Central memory CD8-positive, alpha-beta T cell (primary cell): Measurements from ENCODE around the gene PELI3.
A peak's percentile ranks its signal among the peaks of the same experiment; 100 is the strongest.
"Not testable (repeated sequence)": the region's sequence is repeated elsewhere in the genome, so short reads cannot be mapped to it uniquely, and the experiment has no call there.

Experiments
- ATAC-seq: fragments of 150-1000 bp; cut with Tn5 transposase; replicated peaks from 2 replicates; pipeline ENCODE4 v1.10.0; 2022; ENCODE audit warnings: mild to moderate bottlenecking, moderate FRiP score, moderate number of reproducible peaks; ENCODE audit not compliant: poor library complexity, severe bottlenecking; ENCODE audit errors: extremely low read depth
- DNase-seq, 2 donors: peaks; one replicate each; pipeline ENCODE4 v3.0.0; 2021; ENCODE audit warnings: low spot score in 2 of 2
- H3K27ac Mint-ChIP-seq: one replicate; pipeline ENCODE4 v1.8.0; 2022; ENCODE audit warnings: low read depth, mild to moderate bottlenecking, moderate library complexity, mixed read lengths
- H3K27me3 Mint-ChIP-seq: one replicate; pipeline ENCODE4 v1.8.0; 2022; ENCODE audit warnings: mixed read lengths
- H3K36me3 Mint-ChIP-seq: one replicate; pipeline ENCODE4 v1.8.0; 2022; ENCODE audit warnings: mild to moderate bottlenecking, moderate library complexity, mixed read lengths; ENCODE audit not compliant: insufficient read depth
- H3K4me1 Mint-ChIP-seq: one replicate; pipeline ENCODE4 v1.8.0; 2022; ENCODE audit warnings: mixed read lengths
- H3K4me3 Mint-ChIP-seq: one replicate; pipeline ENCODE4 v1.8.0; 2022; ENCODE audit warnings: mild to moderate bottlenecking, moderate library complexity, mixed read lengths
- H3K9me3 Mint-ChIP-seq: one replicate; pipeline ENCODE4 v1.8.0; 2022; ENCODE audit warnings: mixed read lengths

Gene PELI3

DNA sequence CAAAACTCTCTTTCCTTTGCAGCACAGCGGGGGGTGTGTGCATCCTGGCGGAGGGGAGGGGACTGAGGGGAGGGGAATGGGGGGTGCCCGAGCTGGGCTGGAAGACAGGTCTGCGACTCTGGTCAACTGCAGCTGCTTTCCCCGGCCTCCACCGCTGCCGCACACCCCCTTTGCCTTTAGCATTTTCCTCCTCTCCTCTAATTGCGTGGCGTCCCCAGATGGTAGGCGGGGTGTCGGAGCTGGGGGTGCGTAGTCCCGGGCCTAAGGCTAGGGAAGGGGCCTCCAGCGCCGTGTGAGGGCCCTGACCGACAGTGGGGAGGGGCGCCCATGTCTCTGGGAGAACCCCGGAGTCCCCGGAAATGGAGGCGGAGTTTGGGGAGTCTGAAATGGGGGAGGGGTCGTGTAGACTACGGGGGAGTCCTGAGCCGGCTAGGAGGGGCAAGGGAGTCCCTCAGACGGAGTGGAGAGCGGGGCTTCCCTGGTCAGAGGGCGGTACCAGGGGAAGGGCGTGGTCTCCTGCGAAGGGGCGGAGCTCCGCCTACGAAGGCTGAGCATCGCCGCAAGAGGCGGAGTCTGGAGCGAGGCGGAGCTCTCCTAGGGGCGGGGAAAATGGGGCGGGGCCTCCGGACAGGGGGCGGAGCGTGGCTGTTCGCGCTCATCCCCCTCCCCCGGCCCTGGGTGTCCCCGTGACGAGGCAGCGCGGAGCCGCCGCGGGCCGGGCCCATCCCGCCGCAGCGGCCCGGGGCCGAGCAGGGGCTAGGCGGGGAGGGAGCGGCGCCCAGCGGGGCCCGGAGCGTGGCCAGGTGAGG, at the start of gene PELI3:
Gene PELI3, plus strand, starts transcription at position 681 of the 809 bp plus-strand sequence. CDS start 1,224 bp downstream, outside the sequence.
- Mint-ChIP-seq H3K27ac (peak within 1 kb of the TSS; percentile 87), H3K4me3 (peak within 1 kb of the TSS; percentile 83), H3K36me3 (peaks cover 9% of the 10 kb centered on the region), H3K9me3 (no peaks in the 10 kb centered on the region), H3K27me3 (no peaks in the 10 kb centered on the region), H3K4me1 (peaks cover 10% of the 10 kb centered on the region)
- DNase-seq (peak; percentile 89 to 90), ATAC-seq (peak; percentile 78)

GRCh38 chr11:66417000-66417399, 49.7 kb upstream of the PELI3 start:
- H3K27ac Mint-ChIP-seq = no peak overlapping the region
- no peak overlapping the region for H3K4me3 Mint-ChIP-seq
- H3K4me1 Mint-ChIP-seq = peaks cover 7% of the 10 kb centered on the region
- peaks cover 77% of the 10 kb centered on the region for H3K27me3 Mint-ChIP-seq
- DNase-seq (no peak), ATAC-seq (no peak)
- H3K36me3 Mint-ChIP-seq = peaks cover 11% of the 10 kb centered on the region
- peaks cover 6% of the 10 kb centered on the region for H3K9me3 Mint-ChIP-seq

GRCh38 chr11:66418168-66418985, 48.3 kb upstream of the PELI3 start:
- DNase-seq = peak in 1 of 2 donors; percentile 26
- Mint-ChIP-seq H3K27ac (no peak overlapping the region), H3K9me3 (peaks cover 10% of the 10 kb centered on the region), H3K27me3 (peaks cover 63% of the 10 kb centered on the region), H3K4me3 (peak overlapping the region; percentile 30), H3K36me3 (peaks cover 12% of the 10 kb centered on the region), H3K4me1 (peaks cover 13% of the 10 kb centered on the region)
- no peak for ATAC-seq

- Mint-ChIP-seq H3K4me3 (peak overlapping the region; percentile 30), H3K36me3 (peaks cover 12% of the 10 kb centered on the region), H3K9me3 (peaks cover 11% of the 10 kb centered on the region), H3K27ac (no peak overlapping the region), H3K27me3 (peaks cover 58% of the 10 kb centered on the region), H3K4me1 (peaks cover 13% of the 10 kb centered on the region)
- no peak for DNase-seq
- ATAC-seq = no peak
Observed at GRCh38 chr11:66418986-66419308, 47.8 kb upstream of the PELI3 start.

DNA sequence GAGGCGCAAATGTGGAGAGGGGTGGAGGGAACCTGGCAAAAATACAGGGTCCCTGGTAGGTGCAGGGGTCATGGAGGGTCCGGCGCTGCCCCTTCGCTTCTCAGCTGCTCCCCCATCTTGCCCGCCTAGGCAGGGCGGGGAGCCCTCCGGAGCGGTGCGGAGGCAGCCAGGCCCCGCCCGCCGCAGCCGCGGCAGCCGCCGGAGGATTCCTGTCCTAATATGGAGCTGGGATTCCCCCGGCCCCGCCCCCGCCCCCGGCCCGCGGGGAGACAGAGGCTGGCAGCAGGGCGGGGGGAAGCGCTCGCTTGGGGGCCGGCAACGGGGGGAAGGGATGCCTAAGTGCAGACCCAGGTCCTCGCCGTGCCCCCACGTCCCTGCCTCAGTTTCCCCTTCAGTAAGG, 46.9 kb upstream of the PELI3 start:
- DNase-seq (no peak), ATAC-seq (no peak)
- no peak overlapping the region for H3K27ac Mint-ChIP-seq
- H3K36me3 Mint-ChIP-seq = peaks cover 12% of the 10 kb centered on the region
- H3K4me3 Mint-ChIP-seq = no peak overlapping the region
- peaks cover 11% of the 10 kb centered on the region for H3K9me3 Mint-ChIP-seq
- H3K27me3 Mint-ChIP-seq = peaks cover 49% of the 10 kb centered on the region
- H3K4me1 Mint-ChIP-seq = peaks cover 13% of the 10 kb centered on the region

GRCh38 chr11:66420671-66421476, 45.8 kb upstream of the PELI3 start, which contains the start of gene NPAS4:
NPAS4 (plus strand) TSS chr11:66421035; CDS start chr11:66421180, 145 bp downstream.
- Mint-ChIP-seq H3K9me3 (peaks cover 11% of the 10 kb centered on the region), H3K27ac (peak within 1 kb of the TSS; percentile 77), H3K4me3 (no peak within 1 kb of the TSS), H3K36me3 (peaks cover 12% of the 10 kb centered on the region), H3K27me3 (peaks cover 38% of the 10 kb centered on the region), H3K4me1 (peaks cover 13% of the 10 kb centered on the region)
- ATAC-seq (no peak), DNase-seq (no peak)

DNA sequence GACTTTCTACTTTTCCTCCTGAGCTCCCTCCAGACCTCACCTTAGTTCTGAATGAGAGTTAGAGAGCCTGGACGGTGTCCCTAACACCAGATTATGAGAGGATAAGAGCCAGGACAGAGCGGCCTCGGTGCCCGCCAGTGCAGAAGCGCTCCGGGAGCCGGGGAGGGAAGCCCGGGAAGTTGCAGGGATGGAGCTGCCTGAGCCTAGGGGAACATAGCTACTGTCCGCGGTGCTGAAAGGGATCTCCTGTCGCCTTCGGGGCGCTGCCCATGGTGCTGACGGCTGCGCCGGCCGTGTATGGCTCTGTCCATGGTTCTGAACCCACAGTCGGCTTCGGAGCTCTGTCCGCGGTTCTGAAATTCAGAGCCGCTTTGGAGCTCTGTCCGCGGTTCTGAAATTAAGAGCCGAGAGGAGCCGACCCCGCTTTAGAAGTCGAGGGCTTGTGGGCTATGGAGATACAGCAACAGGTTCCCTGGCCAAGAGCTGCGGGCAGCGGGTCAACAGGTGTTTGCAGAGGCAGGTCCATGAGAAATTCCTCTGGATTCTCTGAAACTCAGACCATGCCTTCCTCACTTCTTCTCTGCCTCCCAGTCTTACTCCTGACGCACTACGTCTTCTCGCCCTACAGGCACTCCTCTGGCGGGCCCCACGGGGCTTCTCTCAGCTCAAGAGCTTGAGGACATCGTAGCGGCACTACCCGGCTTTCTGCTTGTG, 45.1 kb upstream of the PELI3 start:
- H3K4me1 Mint-ChIP-seq = peaks cover 13% of the 10 kb centered on the region
- peak; percentile 79 for ATAC-seq
- peaks cover 31% of the 10 kb centered on the region for H3K27me3 Mint-ChIP-seq
- peaks cover 12% of the 10 kb centered on the region for H3K36me3 Mint-ChIP-seq
- no peak overlapping the region for H3K4me3 Mint-ChIP-seq
- H3K27ac Mint-ChIP-seq = peak overlapping the region; percentile 77
- H3K9me3 Mint-ChIP-seq = peaks cover 11% of the 10 kb centered on the region
- DNase-seq = peak; percentile 89 to 96

GRCh38 chr11:66426314-66426713, 40.4 kb upstream of the PELI3 start:
- DNase-seq (no peak), ATAC-seq (no peak)
- H3K36me3 Mint-ChIP-seq = peaks cover 9% of the 10 kb centered on the region
- H3K4me3 Mint-ChIP-seq = no peak overlapping the region
- peaks cover 5% of the 10 kb centered on the region for H3K9me3 Mint-ChIP-seq
- H3K27ac Mint-ChIP-seq = no peak overlapping the region
- peaks cover 11% of the 10 kb centered on the region for H3K4me1 Mint-ChIP-seq
- no peaks in the 10 kb centered on the region for H3K27me3 Mint-ChIP-seq

- DNase-seq (no peak), ATAC-seq (no peak)
- no peak overlapping the region for H3K27ac Mint-ChIP-seq
- peaks cover 5% of the 10 kb centered on the region for H3K36me3 Mint-ChIP-seq
- no peaks in the 10 kb centered on the region for H3K27me3 Mint-ChIP-seq
- no peak overlapping the region for H3K4me3 Mint-ChIP-seq
- H3K4me1 Mint-ChIP-seq = peaks cover 5% of the 10 kb centered on the region
- no peaks in the 10 kb centered on the region for H3K9me3 Mint-ChIP-seq
Observed at GRCh38 chr11:66428933-66429332, 37.8 kb upstream of the PELI3 start.

DNA sequence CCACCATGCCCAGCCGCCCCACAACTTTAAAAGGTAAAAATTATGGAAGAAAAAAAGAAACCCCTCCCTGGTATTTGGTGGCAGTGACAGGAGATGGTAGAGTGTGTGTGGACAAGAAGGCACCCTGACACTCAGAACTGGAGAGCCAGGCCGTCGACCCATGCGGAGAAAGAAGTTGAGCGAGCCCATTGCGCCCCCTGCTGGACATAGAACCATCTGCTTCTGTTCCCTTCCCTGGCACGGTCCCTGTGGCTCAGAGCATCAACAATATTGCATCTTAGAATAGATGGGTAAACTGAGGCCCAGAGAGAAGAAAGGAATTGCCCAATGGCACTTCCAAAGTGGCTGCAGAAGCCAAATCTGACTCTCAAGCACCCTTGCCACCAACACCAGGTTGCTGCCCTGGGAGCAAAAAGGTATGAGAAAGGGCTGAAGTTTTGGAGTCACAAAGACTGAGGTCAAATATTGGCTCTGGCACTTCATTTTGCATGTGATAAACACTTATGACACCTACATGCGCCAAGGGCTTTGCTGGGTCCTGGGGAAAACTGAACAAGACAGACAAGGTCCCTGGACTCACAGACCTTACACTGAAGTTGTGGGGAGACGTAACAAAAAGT, 36.6 kb upstream of the PELI3 start:
- DNase-seq = peak; percentile 35 to 61
- Mint-ChIP-seq H3K4me3 (no peak overlapping the region), H3K9me3 (no peaks in the 10 kb centered on the region), H3K27me3 (no peaks in the 10 kb centered on the region), H3K4me1 (peaks cover 5% of the 10 kb centered on the region), H3K36me3 (peaks cover 12% of the 10 kb centered on the region), H3K27ac (no peak overlapping the region)
- ATAC-seq = peak; percentile 28

- H3K27ac Mint-ChIP-seq = not testable (repeated sequence)
Observed at GRCh38 chr11:66431287-66431686, 35.4 kb upstream of the PELI3 start.

More at GRCh38 chr11:66431287-66431686, 35.4 kb upstream of the PELI3 start:
- H3K36me3 Mint-ChIP-seq = peaks cover 16% of the 10 kb centered on the region
- H3K4me1 Mint-ChIP-seq, ATAC-seq, H3K9me3 Mint-ChIP-seq, DNase-seq, H3K4me3 Mint-ChIP-seq, H3K27me3 Mint-ChIP-seq: not testable (repeated sequence)
